ENCODE data around the gene GJC2.

The GJC2 gene

GRCh38 chr1:228156515-228156881, 6.8 kb downstream of the GJC2 start:
- Histone ChIP-seq H3F3A (ENCODE audit: low read depth) (no peaks in the 10 kb centered on the region), H3K79me2 (ENCODE audit: insufficient read depth, low read length) (no peaks in the 10 kb centered on the region), H3K27me3 (ENCODE audit: insufficient read depth, low read length, poor library complexity, severe bottlenecking) (no peaks in the 10 kb centered on the region), H3K9ac (ENCODE audit: low read depth, low read length, poor library complexity, severe bottlenecking) (no peak overlapping the region), H2AFZ (ENCODE audit: low read length) (no peak overlapping the region), H3K4me3 (ENCODE audit: low read length, poor library complexity, severe bottlenecking) (no peak overlapping the region), H3K9me2 (replicated peaks; ENCODE audit: low read depth, low read length) (no peaks in the 10 kb centered on the region), H3K4me2 (ENCODE audit: low read depth, low read length, poor library complexity, severe bottlenecking) (no peak overlapping the region), H4K20me1 (ENCODE audit: insufficient read depth, low read length, poor library complexity, severe bottlenecking) (no peaks in the 10 kb centered on the region), H3K36me3 (ENCODE audit: insufficient read depth, low read length) (no peaks in the 10 kb centered on the region), H3K9me3 (ENCODE audit: insufficient read depth, low read depth, low read length) (no peaks in the 10 kb centered on the region), H3K4me1 (ENCODE audit: insufficient read depth, low read length, poor library complexity, severe bottlenecking) (no peaks in the 10 kb centered on the region)
- TF ChIP-seq EZH2phosphoT487 (IDR thresholded peaks at IDR 0.05; ENCODE audit: borderline replicate concordance): no peak

- no peak for TF ChIP-seq CTCF (conservative IDR thresholded peaks at IDR 0.05; ENCODE audit: low read length)
- no peak for TF ChIP-seq EZH2phosphoT487 (IDR thresholded peaks at IDR 0.05; ENCODE audit: borderline replicate concordance)
- Histone ChIP-seq H3K4me1 (ENCODE audit: insufficient read depth, low read length, poor library complexity, severe bottlenecking) (no peaks in the 10 kb centered on the region), H3K9me2 (replicated peaks; ENCODE audit: low read depth, low read length) (no peaks in the 10 kb centered on the region), H2AFZ (ENCODE audit: low read length) (no peak overlapping the region), H3K9ac (ENCODE audit: low read depth, low read length, poor library complexity, severe bottlenecking) (no peak overlapping the region), H3K9me3 (ENCODE audit: insufficient read depth, low read depth, low read length) (no peaks in the 10 kb centered on the region), H4K20me1 (ENCODE audit: insufficient read depth, low read length, poor library complexity, severe bottlenecking) (no peaks in the 10 kb centered on the region), H3K79me2 (ENCODE audit: insufficient read depth, low read length) (no peaks in the 10 kb centered on the region), H3K4me3 (ENCODE audit: low read length, poor library complexity, severe bottlenecking) (no peak overlapping the region), H3K36me3 (ENCODE audit: insufficient read depth, low read length) (no peaks in the 10 kb centered on the region), H3F3A (ENCODE audit: low read depth) (no peaks in the 10 kb centered on the region), H3K4me2 (ENCODE audit: low read depth, low read length, poor library complexity, severe bottlenecking) (no peak overlapping the region), H3K27me3 (ENCODE audit: insufficient read depth, low read length, poor library complexity, severe bottlenecking) (no peaks in the 10 kb centered on the region)
These were observed 7.4 kb downstream of the GJC2 start for GRCh38 chr1:228156941-228157728.

- no peaks in the 10 kb centered on the region for H3K79me2 ChIP-seq (ENCODE audit: insufficient read depth, low read length)
- H3K9me3 ChIP-seq (ENCODE audit: insufficient read depth, low read depth, low read length): no peaks in the 10 kb centered on the region
- no peak for TF ChIP-seq EZH2phosphoT487 (IDR thresholded peaks at IDR 0.05; ENCODE audit: borderline replicate concordance)
- no peak for TF ChIP-seq CTCF (conservative IDR thresholded peaks at IDR 0.05; ENCODE audit: low read length)
- no peaks in the 10 kb centered on the region for H3K27me3 ChIP-seq (ENCODE audit: insufficient read depth, low read length, poor library complexity, severe bottlenecking)
- no peaks in the 10 kb centered on the region for H3F3A ChIP-seq (ENCODE audit: low read depth)
- H3K9ac ChIP-seq (ENCODE audit: low read depth, low read length, poor library complexity, severe bottlenecking): no peak overlapping the region
- no peaks in the 10 kb centered on the region for H4K20me1 ChIP-seq (ENCODE audit: insufficient read depth, low read length, poor library complexity, severe bottlenecking)
- no peaks in the 10 kb centered on the region for H3K9me2 ChIP-seq (replicated peaks; ENCODE audit: low read depth, low read length)
- peaks cover 4% of the 10 kb centered on the region for H3K4me1 ChIP-seq (ENCODE audit: insufficient read depth, low read length, poor library complexity, severe bottlenecking)
- H3K36me3 ChIP-seq (ENCODE audit: insufficient read depth, low read length): no peaks in the 10 kb centered on the region
- no peak overlapping the region for H2AFZ ChIP-seq (ENCODE audit: low read length)
- no peak overlapping the region for H3K4me2 ChIP-seq (ENCODE audit: low read depth, low read length, poor library complexity, severe bottlenecking)
- H3K4me3 ChIP-seq (ENCODE audit: low read length, poor library complexity, severe bottlenecking): no peak overlapping the region
These were observed 8.0 kb downstream of the GJC2 start for GRCh38 chr1:228157729-228158126.
